Activated CD4-positive, CD25-positive, alpha-beta regulatory T cell treated with anti-CD3 and anti-CD28 coated beads, Interleukin-2, amount 50 U/mL, for 72 hours (primary cell): Measurements from ENCODE around the gene RGS16.
"Not testable (repeated sequence)": the region's sequence is repeated elsewhere in the genome, so short reads cannot be mapped to it uniquely, and the experiment has no call there.

ENCODE experiments used
- DNase-seq: peaks from one replicate; pipeline ENCODE4 v3.0.0; 2021

The RGS16 gene, protein sequence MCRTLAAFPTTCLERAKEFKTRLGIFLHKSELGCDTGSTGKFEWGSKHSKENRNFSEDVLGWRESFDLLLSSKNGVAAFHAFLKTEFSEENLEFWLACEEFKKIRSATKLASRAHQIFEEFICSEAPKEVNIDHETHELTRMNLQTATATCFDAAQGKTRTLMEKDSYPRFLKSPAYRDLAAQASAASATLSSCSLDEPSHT

GRCh38 chr1:182604175-182605164 is at the start of gene RGS16:
TSS of gene RGS16 (minus strand) at chr1:182604389. CDS start at chr1:182604259, 130 bp downstream.
- peak; percentile 94 for DNase-seq

- DNase-seq: no peak
Observed at GRCh38 chr1:182653986-182654385, 49.8 kb upstream of the RGS16 start.

DNA sequence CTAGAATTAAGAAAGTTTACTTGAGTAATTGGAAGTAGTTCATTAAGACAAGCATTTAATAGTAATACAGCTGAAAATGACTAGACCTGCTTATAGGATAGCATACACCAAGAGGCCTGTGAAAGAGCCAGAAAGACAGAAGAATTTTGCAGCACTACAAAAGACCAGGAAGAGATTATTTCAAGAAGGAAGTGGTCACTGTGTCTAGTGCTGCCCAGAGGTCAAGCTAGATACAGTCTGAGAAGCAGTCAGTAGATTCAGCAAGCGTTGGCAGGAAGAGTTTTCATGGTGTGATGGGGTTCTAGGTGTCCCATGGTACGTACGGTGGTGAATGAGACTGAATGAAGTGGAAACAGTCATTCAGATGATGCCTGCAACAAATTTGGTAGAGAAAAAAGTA is 48.7 kb upstream of the RGS16 start:
- DNase-seq: no peak

DNA sequence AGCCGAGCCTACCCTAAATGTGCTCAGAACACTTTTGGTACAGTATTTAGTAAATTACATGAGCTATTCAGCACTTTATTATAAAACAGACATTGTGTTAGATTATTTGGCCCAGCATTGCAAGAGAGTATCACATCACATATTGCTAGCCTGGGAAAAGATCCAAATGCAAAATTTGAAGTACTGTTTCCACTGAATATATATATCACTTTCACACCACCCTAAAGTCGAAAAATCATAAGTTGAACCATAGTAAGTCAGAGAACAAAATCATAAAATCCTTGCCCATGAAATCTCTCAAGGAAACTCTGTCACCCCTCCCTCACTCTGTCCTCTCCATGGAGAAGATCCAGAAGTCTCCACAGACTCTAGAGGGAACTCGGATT is 47.1 kb upstream of the RGS16 start:
- DNase-seq: no peak

- no peak for DNase-seq
Observed at GRCh38 chr1:182650678-182651338, 46.6 kb upstream of the RGS16 start.

DNA sequence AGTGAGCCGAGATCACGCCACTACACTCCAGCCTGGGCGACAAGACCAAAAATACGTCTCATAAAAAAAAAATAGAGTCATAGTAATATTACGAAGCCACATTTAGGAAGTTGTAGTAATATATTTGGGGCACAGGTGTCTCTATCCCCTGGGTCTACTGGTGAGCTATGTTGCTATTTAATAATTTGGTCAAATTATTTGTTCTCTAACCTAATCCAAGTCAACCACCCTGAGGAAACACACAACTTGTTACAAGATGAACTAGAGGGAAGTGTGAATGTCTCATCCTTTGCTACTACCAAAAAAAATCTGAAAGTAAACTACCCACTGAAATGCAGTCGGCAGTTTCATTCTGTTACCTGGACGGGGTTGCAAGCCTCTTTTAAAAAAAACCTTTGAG is 44.9 kb upstream of the RGS16 start:
- DNase-seq: no peak

DNA sequence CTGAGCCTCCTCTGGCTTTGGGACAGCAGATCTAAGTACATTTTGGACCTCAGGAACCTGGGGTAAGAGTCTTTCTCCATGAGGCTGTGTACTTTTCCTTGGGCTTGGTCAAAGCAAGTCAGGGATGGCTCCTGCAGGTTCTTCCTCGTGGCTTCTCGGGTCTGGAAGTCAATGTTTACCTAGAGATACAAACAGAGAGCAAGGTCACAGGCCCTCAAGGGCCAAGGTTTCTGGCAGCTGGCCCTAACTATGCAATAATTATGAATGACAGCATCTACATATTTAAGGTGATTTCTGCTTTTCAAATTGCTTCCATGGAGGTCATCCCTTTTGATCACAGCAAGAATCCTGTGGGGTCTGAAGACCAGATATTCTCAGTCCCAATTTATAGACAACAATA is 42.5 kb upstream of the RGS16 start:
- DNase-seq: no peak

GRCh38 chr1:182644886-182645285 is 40.7 kb upstream of the RGS16 start:
- no peak for DNase-seq

DNA sequence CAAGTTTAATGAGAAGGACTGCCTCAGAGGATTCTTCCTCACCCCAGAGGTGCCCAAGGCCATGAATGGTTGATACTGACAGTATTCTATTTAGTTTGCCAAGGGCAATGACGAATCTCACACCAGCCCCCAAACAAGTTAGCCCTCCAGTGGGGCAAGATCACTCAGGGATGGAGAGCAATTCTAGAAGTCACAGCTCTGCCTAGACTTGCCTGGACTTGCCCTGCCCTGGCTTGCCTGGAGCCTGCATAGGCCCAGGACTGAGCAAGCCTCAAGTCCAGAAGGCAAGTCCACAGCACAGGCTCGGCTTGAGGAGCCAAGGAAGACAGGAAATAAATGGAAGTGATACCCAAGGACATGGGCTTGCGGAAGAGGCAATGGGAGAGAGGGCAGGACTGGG is 39.5 kb upstream of the RGS16 start:
- DNase-seq: no peak

DNA sequence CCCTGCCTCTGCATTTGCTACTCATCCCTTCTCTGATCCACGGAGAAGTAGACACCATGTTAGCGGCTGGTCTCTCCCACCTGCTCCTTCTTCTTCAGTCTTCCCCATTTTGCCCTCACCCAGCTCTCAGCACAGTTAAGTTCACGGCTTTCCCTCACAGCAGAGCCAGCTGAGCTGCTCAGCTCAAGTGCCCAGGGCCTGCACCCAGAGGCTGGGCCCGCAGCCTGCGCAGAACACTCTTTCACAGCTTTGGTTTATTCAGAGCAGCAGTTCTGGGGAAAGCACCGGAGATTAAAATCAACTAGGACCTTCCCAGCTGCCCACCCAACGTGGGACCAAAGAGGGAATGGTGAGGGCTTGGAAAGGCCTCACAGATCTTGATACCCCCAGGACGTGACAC is 38.3 kb upstream of the RGS16 start:
- DNase-seq: no peak

GRCh38 chr1:182641561-182641960 is 37.4 kb upstream of the RGS16 start:
- no peak for DNase-seq

GRCh38 chr1:182639330-182639729 is 35.1 kb upstream of the RGS16 start:
- no peak for DNase-seq

GRCh38 chr1:182637769-182638168 is 33.6 kb upstream of the RGS16 start:
- no peak for DNase-seq

DNA sequence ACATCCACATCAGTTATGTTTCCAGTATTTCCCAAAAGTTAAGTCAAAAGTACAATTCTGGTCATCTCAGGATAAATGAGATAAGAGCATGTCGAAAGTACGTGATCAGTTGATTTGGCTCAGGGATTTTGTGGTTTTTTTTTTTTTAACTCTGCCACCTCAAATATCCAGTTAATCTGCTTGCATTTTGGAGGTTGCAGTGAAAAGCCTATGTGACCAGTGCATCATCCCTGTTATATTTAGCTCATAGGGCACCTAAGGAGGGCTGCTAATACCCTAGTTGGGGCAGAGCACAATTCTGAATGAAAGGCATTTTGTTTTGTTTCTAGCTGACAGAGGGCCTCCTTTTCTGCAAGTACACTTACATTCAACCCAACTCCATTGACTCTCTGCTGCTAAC is 31.7 kb upstream of the RGS16 start:
- DNase-seq: no peak

- DNase-seq: no peak
Observed at GRCh38 chr1:182634306-182635072, 30.3 kb upstream of the RGS16 start.

- DNase-seq: no peak
Observed at GRCh38 chr1:182633657-182634281, 29.6 kb upstream of the RGS16 start.

DNA sequence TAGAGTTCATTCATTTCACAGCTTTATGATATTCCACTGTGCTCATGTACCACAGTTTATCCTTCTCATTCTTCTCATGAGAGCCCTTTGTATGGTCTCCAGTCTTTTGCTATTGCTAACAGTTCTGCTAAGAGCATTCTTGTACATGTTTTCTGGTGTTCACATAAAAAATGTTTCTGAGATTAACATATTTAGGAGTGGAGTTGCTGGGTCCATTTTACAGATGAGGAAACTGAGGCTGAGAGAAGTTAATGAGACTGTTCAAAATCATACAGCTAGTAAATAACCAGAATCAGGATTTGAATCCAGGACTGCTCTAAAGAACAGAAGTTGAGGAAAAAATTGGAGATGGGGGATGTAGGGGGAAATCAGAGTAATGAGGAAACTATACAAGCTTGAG is 28.8 kb upstream of the RGS16 start:
- DNase-seq: no peak

- not testable (repeated sequence) for DNase-seq
Observed at GRCh38 chr1:182632441-182632857, 28.3 kb upstream of the RGS16 start.

DNA sequence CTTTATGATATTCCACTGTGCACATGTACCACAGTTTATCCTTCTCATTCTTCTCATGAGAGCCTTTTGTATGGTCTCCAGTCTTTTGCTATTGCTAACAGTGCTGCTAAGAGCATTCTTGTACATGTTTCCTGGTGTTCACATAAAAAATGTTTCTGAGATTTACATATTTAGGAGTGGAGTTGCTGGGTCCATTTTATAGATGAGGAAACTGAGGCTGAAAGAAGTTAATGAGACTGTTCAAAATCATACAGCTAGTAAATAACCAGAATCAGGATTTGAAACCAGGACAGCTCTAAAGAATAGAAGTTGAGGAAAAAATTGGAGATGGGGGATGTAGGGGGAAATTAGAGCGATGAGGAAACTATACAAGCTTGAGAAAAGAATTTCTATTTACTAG is 27.8 kb upstream of the RGS16 start:
- no peak for DNase-seq

DNA sequence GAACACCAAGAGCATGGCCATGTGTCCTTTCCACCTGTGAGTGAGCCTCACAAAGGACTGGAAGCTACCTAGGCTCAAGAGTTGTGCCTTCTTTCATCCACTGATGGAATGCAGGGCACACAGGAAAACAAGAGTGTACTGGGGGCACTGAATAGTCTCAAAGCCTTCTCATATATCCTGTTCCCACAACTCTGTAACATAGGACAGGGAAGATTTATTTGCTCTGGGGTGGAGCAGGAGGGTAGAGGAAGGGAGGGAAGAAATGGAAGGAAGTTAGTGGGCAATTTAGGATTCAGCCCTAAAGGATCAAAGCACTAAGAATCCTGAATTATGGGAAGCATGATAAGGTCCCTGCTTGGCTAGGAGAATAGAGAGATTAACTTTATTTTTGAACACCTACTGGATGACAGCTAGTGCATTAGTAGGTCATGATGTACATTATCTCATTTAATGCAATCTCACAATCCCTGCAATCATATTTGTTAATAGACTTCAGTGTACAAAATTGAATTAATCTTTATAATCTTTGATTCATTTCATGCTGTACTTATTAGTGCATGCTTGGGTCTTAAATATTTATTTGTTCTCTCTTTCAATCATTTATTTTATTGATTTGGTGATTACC is 27.0 kb upstream of the RGS16 start:
- no peak for DNase-seq

DNA sequence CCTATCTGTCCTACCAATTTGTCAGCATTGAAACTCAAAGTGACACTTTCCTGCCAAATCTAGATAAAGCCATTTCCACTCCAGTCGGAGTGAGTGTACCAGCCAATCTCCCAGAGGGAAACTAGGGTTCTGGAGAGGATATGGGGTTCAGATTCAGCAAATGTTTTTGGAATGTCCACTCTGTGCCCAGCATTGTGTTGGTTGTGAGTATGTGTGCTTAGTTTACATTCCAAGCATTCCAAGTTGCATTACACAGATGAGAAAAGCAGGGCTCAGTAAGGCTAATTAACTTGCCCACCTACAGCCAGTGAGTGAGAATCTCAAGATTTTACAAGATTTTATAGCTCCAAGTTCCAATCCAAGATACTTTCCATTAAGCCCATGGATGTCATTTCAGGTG is 26.4 kb upstream of the RGS16 start:
- DNase-seq: no peak

GRCh38 chr1:182629499-182630096 is 25.4 kb upstream of the RGS16 start:
- DNase-seq: peak; percentile 67
